K562 (cell line): ENCODE results near the gene SHISAL1. TPM values are rescaled to one million over a fixed set of nuclear protein-coding genes. Genes with fewer than 3 reads are reported as not detected.

Source experiments
- ATAC-seq: fragments of 200-7000 bp; cut with Tn5 transposase; 3 replicates; pipeline ENCODE4 v1.9.1; 2020; ENCODE audit warnings: moderate library complexity
- BruUV-seq: library from RNA; stranded (reverse); fragments of 400-500 nt; replicated peaks from 2 replicates; lab custom pipeline; 2021; lab: Mats Ljungman, UMichigan
- CTCF ChIA-PET: fragments of 300-600 bp; formaldehyde crosslinking; extraction: SDS; loops from one replicate; lab custom pipeline; 2021; ENCODE audit warnings: low intra/inter-chr PET ratio; lab: Yijun Ruan, JAX
- POLR2A ChIA-PET: fragments of 300-600, 350-650 bp; sonication (Branson Sonifier 250); formaldehyde crosslinking; extraction: SDS; loops from one replicate; lab custom pipeline; 2021; ENCODE audit warnings: antibody characterized with exemption, inconsistent platforms; lab: Yijun Ruan, JAX
- DNase-seq, 4 experiments: peaks; one replicate each; pipeline versions ENCODE4 v3.0.0 to v3.0.0-alpha.2; 2011 to 2018; ENCODE audit warnings: low spot score in 3 of 4, mixed read lengths in 3 of 4; ENCODE audit errors: extremely low read depth in 1 of 4
- FAIRE-seq: peaks from 2 replicates; lab custom pipeline; 2011; peaks lifted over from hg19 to GRCh38; lab: Jason Lieb, UNC
- H2AFZ ChIP-seq: 2 replicates; pipeline ENCODE4 v1.6.0; 2011; ENCODE audit warnings: low read depth, low read length, control low read depth, inconsistent platforms
- H3K27ac ChIP-seq: fragments of 200-600 bp; 3 replicates; pipeline ENCODE4 v1.8.0; 2011; ENCODE audit warnings: low read depth, mild to moderate bottlenecking, control low read depth, inconsistent platforms, low read length, moderate library complexity, mixed read lengths; ENCODE audit errors: extremely low read depth
- H3K27me3 ChIP-seq, 2 experiments: fragments of 300-600 bp in 1 of 2; 2 replicates in 1 of 2; 3 replicates in 1 of 2; pipeline versions ENCODE4 v1.6.0 to v1.8.0; 2011; ENCODE audit warnings: inconsistent platforms in 2 of 2, low read length in 2 of 2, mild to moderate bottlenecking in 1 of 2, mixed read lengths in 1 of 2, moderate library complexity in 1 of 2; ENCODE audit not compliant: control insufficient read depth in 2 of 2, insufficient read depth in 2 of 2
- H3K36me3 ChIP-seq: fragments of 300-600 bp; 3 replicates; pipeline ENCODE4 v1.8.0; 2011; ENCODE audit warnings: mild to moderate bottlenecking, low read length, inconsistent platforms; ENCODE audit not compliant: control insufficient read depth, insufficient read depth
- H3K4me1 ChIP-seq, 2 experiments: fragments of 200-600 bp in 1 of 2; replicated peaks in 1 of 2; 2 replicates in 1 of 2; 3 replicates in 1 of 2; pipeline versions ENCODE4 v1.5.1 to v1.8.0; 2011; ENCODE audit warnings: inconsistent platforms in 2 of 2, low read length in 2 of 2, mild to moderate bottlenecking in 1 of 2, mixed read lengths in 1 of 2, moderate library complexity in 1 of 2; ENCODE audit not compliant: control insufficient read depth in 2 of 2, insufficient read depth in 2 of 2
- H3K4me2 ChIP-seq: 2 replicates; pipeline ENCODE4 v1.6.1; 2011; ENCODE audit warnings: low read length, control low read depth, inconsistent platforms, mixed read lengths; ENCODE audit not compliant: insufficient read depth
- H3K4me3 ChIP-seq: fragments of 200-600 bp; sonication (generic), shearing (Covaris generic); 2 replicates; pipeline ENCODE4 v1.5.1; 2016; ENCODE audit warnings: control low read depth, inconsistent platforms
- H3K79me2 ChIP-seq: fragments of 200-600 bp; 3 replicates; pipeline ENCODE4 v1.8.0; 2011; ENCODE audit warnings: low read length, inconsistent platforms; ENCODE audit not compliant: control insufficient read depth, insufficient read depth
- H3K9ac ChIP-seq, 2 experiments: 2 replicates each; pipeline versions ENCODE4 v1.6.0 to v1.6.1; 2011; ENCODE audit warnings: low read depth in 2 of 2, low read length in 2 of 2, control low read depth in 1 of 2, inconsistent platforms in 1 of 2, mild to moderate bottlenecking in 1 of 2, mixed read lengths in 1 of 2; ENCODE audit not compliant: insufficient read depth in 1 of 2
- H3K9me1 ChIP-seq: one replicate; pipeline ENCODE4 v1.6.0; 2011; ENCODE audit warnings: inconsistent platforms, mild to moderate bottlenecking, low read length, moderate library complexity; ENCODE audit not compliant: control insufficient read depth, insufficient read depth
- H3K9me3 ChIP-seq: replicated peaks from 2 replicates; pipeline ENCODE4 v1.5.1; 2011; ENCODE audit warnings: low read depth, low read length, inconsistent platforms; ENCODE audit not compliant: control insufficient read depth, insufficient read depth
- H4K20me1 ChIP-seq: replicated peaks from 2 replicates; pipeline ENCODE4 v1.6.1; 2011; ENCODE audit warnings: low read length, inconsistent platforms, mixed read lengths; ENCODE audit not compliant: control insufficient read depth, insufficient read depth
- HNRNPL ChIP-seq: fragments of 200-400 bp; formaldehyde crosslinking; IDR thresholded peaks from 2 replicates; pipeline ENCODE4 v1.6.1; 2017; ENCODE audit warnings: low read depth, mild to moderate bottlenecking, low read length
- ZBTB34 ChIP-seq: fragments of 250-450 bp; sonication (Bioruptor Pico); IDR thresholded peaks from 2 replicates; pipeline ENCODE4 v1.8.0; 2021; ENCODE audit warnings: mild to moderate bottlenecking, moderate library complexity
- ZNF354B ChIP-seq: fragments of 250-450 bp; sonication (Bioruptor Pico); IDR thresholded peaks from 2 replicates; pipeline ENCODE4 v1.4.0; 2020
- ZNF507 ChIP-seq: conservative IDR thresholded peaks from 2 replicates; pipeline ENCODE4 v1.6.1; 2017; ENCODE audit warnings: missing genetic modification characterization, missing compliant biosample characterization
- WGBS: fragments of 100-300 bp; shearing (Covaris generic); methylation state at CpG from one replicate; pipeline ENCODE4 v1.1.6; 2016; ENCODE audit warnings: low coverage, mixed read lengths; ENCODE audit not compliant: insufficient coverage; ENCODE audit errors: missing lambda C conversion rate; 5-methylcytosine and 5-hydroxymethylcytosine counted together
- in situ Hi-C: fragments of 300-500 bp; cut with MboI; formaldehyde crosslinking; loops from 4 replicates; pipeline ENCODE4 v1.15.0; 2018; ENCODE audit warnings: inconsistent platforms, mixed read lengths
- intact Hi-C: fragments of 100-400 bp; cut with micrococcal nuclease; formaldehyde crosslinking; loops from 2 replicates; pipeline ENCODE4 v1.14.2; 2022
- polyA plus RNA-seq, 8 experiments: library from polyadenylated mRNA; depleted of rRNA in 4 of 8; stranded (reverse) in 5 of 8; unstranded in 3 of 8; fragments of >200 nt; fragmentation: Nextera tagmentation in 2 of 8; fragmentation: Illumina TruSeq in 1 of 8; extraction: Ambion mirVana in 2 of 8; extraction: Trizol in 1 of 8; gene quantifications; 2 replicates each; pipeline versions ENCODE4 v1.2.1 to v1.2.3, GENCODE V29; 2011 to 2014; ENCODE audit warnings: inconsistent platforms in 1 of 8, missing spikeins in 1 of 8
- total RNA-seq, 7 experiments: library from RNA; depleted of rRNA in 6 of 7; stranded (reverse); fragments of >200 nt in 6 of 7; fragmentation: Illumina TruSeq in 2 of 7; extraction: Trizol in 2 of 7; gene quantifications; 2 replicates each; pipeline versions ENCODE4 v1.2.1 to v1.2.3, GENCODE V29; 2011 to 2021; ENCODE audit warnings: low replicate concordance in 1 of 7
- TF ChIP-seq, protein P1 (sequence below), 3 experiments: IDR thresholded peaks in 2 of 3; conservative IDR thresholded peaks in 1 of 3; 2 replicates each; pipeline ENCODE4 v1.5.1; 2011 to 2012; ENCODE audit warnings: low read length in 3 of 3, mild to moderate bottlenecking in 3 of 3, control low read depth in 2 of 3, improper control_type of control experiment in 1 of 3, inconsistent platforms in 1 of 3, low read depth in 1 of 3, mixed read lengths in 1 of 3, moderate library complexity in 1 of 3; ENCODE audit not compliant: insufficient read depth in 2 of 3

Gene SHISAL1
- total and polyA plus RNA-seq, 9 of the 15 experiments (the other 6 are each of a cell fraction or from before 2014, with no cell fraction given) = not detected

DNA sequence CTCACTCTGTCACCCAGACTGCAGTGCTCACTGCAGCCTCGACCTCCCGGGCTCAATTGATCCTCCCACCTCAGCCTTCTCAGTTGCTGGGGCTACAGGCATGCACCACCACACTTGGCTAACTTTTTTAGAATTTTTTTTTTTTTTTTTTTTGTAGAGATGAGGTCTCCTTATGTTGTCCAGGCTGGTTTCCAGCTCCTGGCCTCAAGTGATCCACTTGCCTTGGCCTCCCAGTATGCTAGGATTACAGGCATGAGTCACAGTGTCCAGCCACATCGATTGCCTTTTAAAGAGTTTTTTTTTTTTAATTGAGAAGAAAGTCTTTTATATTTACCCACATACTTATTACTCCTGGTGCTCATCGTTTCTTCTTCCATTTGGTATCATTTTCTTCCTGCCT lies 102.0 kb downstream of the SHISAL1 start (continued):
- TF ChIP-seq ZBTB34 = no peak
- no peak for TF ChIP-seq HNRNPL

- TF ChIP-seq, protein P1, sequence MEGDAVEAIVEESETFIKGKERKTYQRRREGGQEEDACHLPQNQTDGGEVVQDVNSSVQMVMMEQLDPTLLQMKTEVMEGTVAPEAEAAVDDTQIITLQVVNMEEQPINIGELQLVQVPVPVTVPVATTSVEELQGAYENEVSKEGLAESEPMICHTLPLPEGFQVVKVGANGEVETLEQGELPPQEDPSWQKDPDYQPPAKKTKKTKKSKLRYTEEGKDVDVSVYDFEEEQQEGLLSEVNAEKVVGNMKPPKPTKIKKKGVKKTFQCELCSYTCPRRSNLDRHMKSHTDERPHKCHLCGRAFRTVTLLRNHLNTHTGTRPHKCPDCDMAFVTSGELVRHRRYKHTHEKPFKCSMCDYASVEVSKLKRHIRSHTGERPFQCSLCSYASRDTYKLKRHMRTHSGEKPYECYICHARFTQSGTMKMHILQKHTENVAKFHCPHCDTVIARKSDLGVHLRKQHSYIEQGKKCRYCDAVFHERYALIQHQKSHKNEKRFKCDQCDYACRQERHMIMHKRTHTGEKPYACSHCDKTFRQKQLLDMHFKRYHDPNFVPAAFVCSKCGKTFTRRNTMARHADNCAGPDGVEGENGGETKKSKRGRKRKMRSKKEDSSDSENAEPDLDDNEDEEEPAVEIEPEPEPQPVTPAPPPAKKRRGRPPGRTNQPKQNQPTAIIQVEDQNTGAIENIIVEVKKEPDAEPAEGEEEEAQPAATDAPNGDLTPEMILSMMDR (IDR thresholded peaks at IDR 0.05 in 2 of 3, conservative IDR thresholded peaks at IDR 0.05 in 1 of 3; ENCODE audit: insufficient read depth in 2 of 3, low read depth in 1 of 3, low read length in 3 of 3) = no peak
- TF ChIP-seq ZNF507 (peak; percentile 97), ZNF354B (peak; percentile 57; the same call in 1 of the 2 replicates)
- intact Hi-C loops = no loop called here
- H3K27ac ChIP-seq = no peak overlapping the region
- ATAC-seq (no peak), FAIRE-seq (no peak), DNase-seq (no peak)
- H3K4me3 ChIP-seq = no peak overlapping the region
- peaks cover 0 to 14% of the 10 kb centered on the region in 2 experiments; a peak in 2 of 5 replicates for H3K27me3 ChIP-seq
- H3K9ac ChIP-seq = no peak overlapping the region
- no peaks in the 10 kb centered on the region for H3K9me1 ChIP-seq
- ChIA-PET POLR2A (no interaction called here), CTCF (no interaction called here)
- in situ Hi-C loops = no loop called here
- no peaks in the 10 kb centered on the region for H3K4me1 ChIP-seq
- no peaks in the 10 kb centered on the region for H3K9me3 ChIP-seq
- no peak overlapping the region for H2AFZ ChIP-seq
- 0% methylated on average over 3 of the region's 3 CpGs for WGBS
- no TSS peak for BruUV-seq
- no peak overlapping the region for H3K4me2 ChIP-seq
- no peaks in the 10 kb centered on the region for H3K79me2 ChIP-seq
- H4K20me1 ChIP-seq = no peaks in the 10 kb centered on the region
- H3K36me3 ChIP-seq = no peaks in the 10 kb centered on the region
These were observed 103.4 kb downstream of the SHISAL1 start for GRCh38 chr22:44209343-44209742.
